Measurements from ENCODE around the gene SLC44A1.

Gene SLC44A1

GRCh38 chr9:105244003-105244733, at the start of gene SLC44A1:
TSS of gene SLC44A1 (plus strand) at chr9:105244651. CDS start at chr9:105244869, 218 bp downstream.
- peak; percentile 91 for DNase-seq (ENCODE audit: low read depth)

- DNase-seq (ENCODE audit: low read depth) = no peak
Measured at GRCh38 chr9:105195259-105195658, 49.2 kb upstream of the SLC44A1 start.

GRCh38 chr9:105198023-105198422, 46.4 kb upstream of the SLC44A1 start:
- DNase-seq (ENCODE audit: low read depth) = no peak

DNA sequence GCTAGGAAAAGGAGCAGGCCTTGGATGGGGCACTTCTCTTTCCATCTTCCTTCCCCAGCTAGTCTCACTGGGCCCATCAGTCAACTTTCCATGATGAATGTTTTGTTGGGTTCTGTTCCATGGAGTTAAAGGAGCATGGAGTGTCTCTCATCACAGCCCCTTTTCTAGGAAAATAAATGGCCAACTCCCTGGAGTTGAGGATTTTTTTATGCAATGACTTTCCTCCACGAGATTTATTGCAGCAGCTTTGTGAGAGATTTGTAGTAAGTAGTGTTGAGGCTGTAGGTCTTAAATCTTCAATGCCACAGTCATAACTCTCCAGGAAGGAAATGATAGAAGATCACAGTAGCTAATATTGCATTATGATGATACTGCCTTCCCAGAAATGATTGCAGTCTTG, 45.6 kb upstream of the SLC44A1 start:
- no peak for DNase-seq (ENCODE audit: low read depth)

- DNase-seq (ENCODE audit: low read depth) = no peak
Measured at GRCh38 chr9:105204416-105204815, 40.0 kb upstream of the SLC44A1 start.

GRCh38 chr9:105205787-105206495, 38.5 kb upstream of the SLC44A1 start:
- DNase-seq (ENCODE audit: low read depth) = no peak

DNA sequence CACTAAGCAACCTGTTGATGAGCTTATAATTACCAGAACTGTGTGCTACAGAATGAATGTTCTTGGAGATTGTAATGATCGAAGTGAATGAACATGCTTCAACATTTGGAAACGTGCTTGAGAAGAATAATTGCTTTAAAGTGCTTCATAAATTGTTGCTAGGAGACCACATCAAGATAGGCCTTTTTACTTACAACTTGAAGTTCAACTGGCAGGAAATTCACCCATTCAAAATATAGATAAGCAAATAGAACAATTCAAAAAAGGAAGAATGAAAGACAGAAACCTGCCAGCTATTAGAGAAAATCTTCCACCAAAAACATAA, 38.0 kb upstream of the SLC44A1 start:
- DNase-seq (ENCODE audit: low read depth) = no peak

- no peak for DNase-seq (ENCODE audit: low read depth)
Measured at GRCh38 chr9:105206821-105207699, 37.4 kb upstream of the SLC44A1 start.

DNA sequence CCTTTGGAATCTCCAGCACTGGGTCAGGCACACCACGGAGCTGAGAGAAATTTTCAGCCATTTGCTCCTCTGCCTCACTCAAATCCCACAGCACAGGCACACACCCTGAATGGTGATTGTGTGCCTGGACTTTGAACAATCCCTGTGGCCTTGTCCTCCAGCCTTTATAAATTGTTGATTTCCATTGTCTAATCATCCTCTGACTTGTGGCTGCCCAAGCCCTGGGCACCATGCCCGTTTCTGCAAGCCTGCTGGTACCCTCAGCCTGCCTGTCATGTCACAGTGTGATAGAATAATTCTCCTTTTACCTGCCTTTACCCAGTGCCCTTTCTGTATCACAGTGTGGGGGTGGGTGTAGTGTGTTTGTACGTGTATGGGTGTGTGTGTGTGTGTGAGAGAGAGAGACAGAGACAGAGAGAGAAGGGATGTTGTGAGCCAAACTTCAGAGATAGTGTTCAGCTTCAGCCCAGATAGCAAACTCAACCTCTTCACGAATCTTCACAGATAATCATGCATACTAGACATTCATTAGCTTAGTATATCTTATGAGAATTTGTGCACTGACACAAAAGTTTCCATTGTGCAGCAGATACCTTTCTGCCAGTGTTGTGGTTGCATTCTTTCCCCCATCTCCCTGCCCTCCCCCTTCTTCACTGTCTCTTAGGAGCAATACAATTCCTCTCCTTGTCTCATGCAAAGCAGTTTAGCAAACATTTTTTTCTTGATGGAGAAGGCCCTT, 27.8 kb upstream of the SLC44A1 start:
- DNase-seq (ENCODE audit: low read depth) = no peak

DNA sequence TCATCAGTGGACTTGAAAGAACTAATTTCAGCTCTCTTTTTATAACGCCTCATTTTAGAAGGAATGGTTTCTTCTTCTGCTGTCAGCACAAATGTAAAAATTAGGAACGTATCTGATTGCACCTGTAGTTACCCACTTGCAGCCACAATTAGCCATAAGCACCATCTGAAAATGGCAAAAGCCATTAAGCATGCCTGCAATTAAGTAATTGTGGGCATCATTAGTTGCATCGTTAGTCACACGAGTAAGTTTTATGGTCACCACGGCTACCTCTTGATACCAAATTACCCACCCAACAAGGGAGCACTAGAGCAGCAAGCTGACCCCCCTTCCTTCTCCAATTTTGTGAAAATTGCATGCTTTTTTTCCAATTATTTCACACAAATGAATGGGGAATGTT, 25.8 kb upstream of the SLC44A1 start:
- DNase-seq (ENCODE audit: low read depth) = no peak

DNA sequence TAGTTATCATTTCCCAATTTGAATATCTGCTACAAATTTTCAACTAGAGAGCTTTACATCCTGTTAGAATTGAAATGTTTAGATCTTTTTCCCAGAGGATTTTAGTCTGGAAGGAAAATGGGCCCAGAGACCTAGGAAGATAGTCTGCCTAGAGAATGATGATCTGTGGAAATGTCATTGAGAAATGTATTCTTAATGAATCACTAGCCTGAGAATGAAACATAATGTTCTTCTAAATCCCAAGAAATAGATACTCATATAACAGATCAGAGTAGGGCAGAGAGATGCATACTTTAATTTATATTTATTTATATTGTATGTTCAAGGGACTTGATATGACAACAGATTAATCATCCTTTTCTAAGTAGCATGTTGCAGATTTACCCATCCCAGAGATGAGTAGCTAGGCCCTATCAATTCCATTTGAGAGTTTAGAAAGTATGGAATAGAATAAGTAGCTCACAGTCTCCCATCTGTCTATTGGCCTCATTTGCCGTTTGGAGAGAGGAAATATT, 25.1 kb upstream of the SLC44A1 start:
- DNase-seq (ENCODE audit: low read depth) = no peak

DNA sequence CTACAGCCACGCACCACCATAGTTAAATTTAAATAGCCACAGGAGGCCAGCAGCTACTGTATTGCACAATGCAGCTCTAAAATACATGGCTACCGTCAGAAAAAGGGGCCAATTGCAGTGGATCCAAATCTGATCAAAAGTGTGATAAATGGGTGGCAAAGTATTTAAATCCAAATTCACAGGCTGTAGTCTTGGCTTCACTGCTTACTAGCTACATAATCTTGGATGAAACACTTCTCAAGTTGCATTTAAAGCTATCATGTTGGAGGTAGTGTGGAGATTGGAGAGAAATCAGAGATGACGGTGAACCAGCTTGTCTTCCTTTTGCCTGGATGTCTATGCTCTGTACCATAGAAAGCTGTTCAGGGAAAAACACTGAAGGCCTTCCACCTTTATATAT, 24.0 kb upstream of the SLC44A1 start:
- no peak for DNase-seq (ENCODE audit: low read depth)

DNA sequence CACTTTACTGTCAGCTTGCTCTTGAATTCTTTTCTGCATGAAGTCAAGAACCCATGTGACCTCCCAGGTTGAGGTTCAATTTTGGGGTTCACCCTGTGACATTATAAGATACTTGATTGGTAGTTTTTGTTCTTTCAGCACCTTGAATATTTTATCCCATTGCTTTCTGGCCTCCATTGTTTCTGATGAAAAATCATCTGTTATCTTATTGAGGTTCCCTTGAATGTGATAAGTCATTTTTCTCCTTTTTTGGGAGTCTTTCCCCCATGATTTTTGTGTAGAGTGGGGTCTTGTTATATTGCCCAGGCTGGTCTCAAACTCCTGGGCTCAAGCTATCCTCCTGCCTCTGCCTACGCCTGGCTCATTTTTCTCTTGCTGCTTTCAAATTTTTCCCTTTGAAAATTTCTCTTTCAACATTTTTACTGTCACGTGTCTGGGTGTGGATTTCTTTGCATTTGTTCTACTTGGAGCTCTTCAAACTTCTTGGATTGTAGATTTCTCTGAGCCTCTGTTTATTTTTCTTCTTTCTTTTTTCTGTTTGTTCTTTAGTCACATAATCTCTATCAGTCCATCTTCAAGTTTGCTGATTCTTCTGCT, 20.8 kb upstream of the SLC44A1 start:
- DNase-seq (ENCODE audit: low read depth) = no peak

DNA sequence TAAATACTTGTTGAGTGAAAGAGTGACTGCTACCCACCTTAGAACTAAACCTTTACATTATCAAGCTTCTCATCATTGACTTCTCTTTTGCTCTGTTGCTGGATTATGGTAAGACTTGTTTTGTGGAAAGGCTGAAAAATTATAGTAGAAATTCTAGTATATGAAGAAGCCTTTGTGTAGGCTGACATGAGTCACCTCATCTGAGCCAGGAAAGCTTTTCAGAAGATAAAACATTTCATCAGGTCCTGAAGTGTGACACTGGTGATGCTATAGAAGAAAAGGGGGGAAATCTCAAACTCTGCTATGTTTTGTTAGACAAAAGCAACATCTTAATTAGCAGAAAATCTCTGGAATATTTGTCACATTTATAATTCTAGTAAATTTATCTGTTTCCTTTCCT, 18.4 kb upstream of the SLC44A1 start:
- DNase-seq (ENCODE audit: low read depth) = no peak

GRCh38 chr9:105232207-105232606, 12.2 kb upstream of the SLC44A1 start:
- DNase-seq (ENCODE audit: low read depth) = no peak

DNA sequence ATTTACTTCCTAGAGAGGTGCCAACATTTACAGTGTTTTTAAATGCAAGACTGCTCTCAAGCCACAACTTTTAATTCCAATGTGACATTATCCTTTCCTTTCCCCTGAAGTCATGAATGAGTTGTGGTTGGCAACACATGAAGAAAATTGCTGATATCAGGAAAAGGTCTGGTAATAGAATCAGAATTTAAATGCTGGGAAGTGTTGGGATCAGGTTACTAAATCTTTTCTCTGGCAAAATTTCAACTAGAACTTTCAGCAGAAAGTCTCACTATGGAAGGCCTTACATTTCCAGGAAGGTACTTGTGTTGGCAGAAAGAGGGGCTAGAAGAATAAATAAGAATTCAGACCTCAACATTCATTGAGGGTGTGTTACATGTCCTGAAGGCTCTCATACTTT, 10.6 kb upstream of the SLC44A1 start:
- no peak for DNase-seq (ENCODE audit: low read depth)

DNA sequence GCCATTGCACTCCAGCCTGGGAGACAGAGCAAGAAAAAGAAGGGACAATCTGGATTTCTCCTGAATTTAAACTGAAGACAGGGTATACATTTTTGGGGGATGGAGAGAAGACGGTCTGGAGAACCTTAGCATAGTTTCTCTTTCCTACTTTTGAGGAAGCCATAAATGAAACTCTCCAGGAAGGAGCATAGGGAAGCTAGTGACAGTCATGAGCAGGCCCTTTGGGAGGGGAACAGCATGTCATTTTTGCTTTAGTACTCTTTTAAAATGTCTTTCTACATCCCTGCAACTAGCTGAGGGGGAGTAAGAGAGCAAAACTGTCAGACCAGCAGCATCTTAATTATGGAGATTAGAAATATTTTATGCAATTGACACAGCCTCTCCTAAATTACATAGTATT, 8.2 kb upstream of the SLC44A1 start:
- DNase-seq (ENCODE audit: low read depth) = no peak

GRCh38 chr9:105237246-105237645, 7.2 kb upstream of the SLC44A1 start:
- no peak for DNase-seq (ENCODE audit: low read depth)

- DNase-seq (ENCODE audit: low read depth) = no peak
Measured at GRCh38 chr9:105238302-105238701, 6.1 kb upstream of the SLC44A1 start.

DNA sequence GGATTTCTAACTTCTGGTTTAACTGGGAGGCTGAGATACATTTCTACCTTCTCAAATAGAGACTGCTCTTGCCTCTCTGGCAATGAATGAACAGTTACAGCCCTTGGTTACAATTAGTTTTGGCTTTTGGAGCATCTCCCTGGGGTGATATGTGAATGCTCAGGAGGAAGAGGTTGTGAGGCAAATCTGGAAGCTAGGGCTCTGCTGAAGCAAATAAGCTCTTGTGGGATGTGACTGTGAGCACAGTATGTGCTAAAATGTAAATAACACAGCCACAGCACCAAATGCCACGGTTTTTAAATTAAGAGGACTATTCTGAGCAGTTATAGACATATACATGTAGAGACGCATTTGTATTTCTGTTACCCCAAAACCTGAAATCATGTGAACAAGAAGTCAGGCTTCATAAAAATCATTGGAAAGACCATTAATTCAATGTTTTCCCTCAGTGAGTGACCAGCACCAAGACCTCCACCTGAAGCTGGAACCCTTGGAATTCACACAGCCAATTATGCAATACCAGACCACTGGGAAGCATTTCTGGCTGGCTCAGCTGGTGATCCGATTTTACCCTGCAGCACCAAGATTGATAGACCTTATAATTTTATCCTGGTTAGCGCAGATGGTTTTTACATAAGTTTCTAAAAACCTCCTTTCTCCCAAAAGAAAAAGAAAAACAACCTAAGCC, 3.0 kb upstream of the SLC44A1 start:
- no peak for DNase-seq (ENCODE audit: low read depth)

DNA sequence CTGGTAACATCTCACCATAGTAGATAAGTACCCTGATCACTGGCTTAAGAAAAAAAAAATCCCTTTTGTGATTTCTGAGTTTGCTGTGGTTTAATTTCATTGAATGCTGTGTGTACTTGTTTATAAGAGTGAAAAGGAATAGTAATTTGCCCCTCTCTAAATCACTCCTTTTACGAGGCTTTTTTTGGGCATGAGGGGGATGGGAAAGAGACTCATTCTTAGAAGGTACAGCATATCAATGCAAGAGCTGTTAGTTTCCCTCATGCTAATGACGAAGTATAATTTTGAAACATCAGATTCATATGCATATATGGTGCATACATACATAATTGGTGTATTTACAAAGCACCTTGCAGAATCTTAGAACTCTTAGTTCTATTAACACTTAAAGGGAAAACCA, 2.4 kb upstream of the SLC44A1 start:
- no peak for DNase-seq (ENCODE audit: low read depth)
